Parathyroid adenoma (tissue), 2 donors: ENCODE results near the gene SH2D1A.
"Not testable (repeated sequence)": the region's sequence is repeated elsewhere in the genome, so short reads cannot be mapped to it uniquely, and the experiment has no call there.

Source experiments
- H2AFZ ChIP-seq: fragments of 300-600 bp; sonication (generic); one replicate; pipeline ENCODE4 v1.7.0; 2017; ENCODE audit warnings: antibody characterized with exemption, mild to moderate bottlenecking
- H3K27ac ChIP-seq: fragments of 300-600 bp; sonication (generic); one replicate; pipeline ENCODE4 v1.7.0; 2017
- H3K27me3 ChIP-seq: fragments of 300-600 bp; sonication (generic); one replicate; pipeline ENCODE4 v1.7.0; 2017; ENCODE audit warnings: low read length; ENCODE audit not compliant: control insufficient read depth, insufficient read depth
- H3K36me3 ChIP-seq: fragments of 300-600 bp; sonication (generic); one replicate; pipeline ENCODE4 v1.7.0; 2017; ENCODE audit warnings: low read length; ENCODE audit not compliant: control insufficient read depth, insufficient read depth
- H3K4me1 ChIP-seq: fragments of 300-600 bp; sonication (generic); one replicate; pipeline ENCODE4 v1.7.0; 2017; ENCODE audit warnings: control low read depth
- H3K4me2 ChIP-seq: fragments of 300-600 bp; sonication (generic); one replicate; pipeline ENCODE4 v1.7.0; 2017; ENCODE audit warnings: low read length
- H3K4me3 ChIP-seq: fragments of 300-600 bp; sonication (generic); one replicate; pipeline ENCODE4 v1.7.0; 2017; ENCODE audit warnings: low read depth, low read length
- H3K79me2 ChIP-seq: fragments of 300-600 bp; sonication (generic); one replicate; pipeline ENCODE4 v1.7.0; 2017; ENCODE audit warnings: control low read depth
- H3K9ac ChIP-seq: fragments of 300-600 bp; sonication (generic); one replicate; pipeline ENCODE4 v1.7.0; 2017; ENCODE audit warnings: mild to moderate bottlenecking
- H3K9me3 ChIP-seq: fragments of 300-600 bp; sonication (generic); one replicate; pipeline ENCODE4 v1.7.0; 2017; ENCODE audit warnings: low read length; ENCODE audit not compliant: control insufficient read depth
- TF ChIP-seq, protein P1 (sequence below): fragments of 300-600 bp; sonication (generic); IDR thresholded peaks from one replicate; pipeline ENCODE4 v1.7.0; 2017; ENCODE audit warnings: antibody characterized with exemption, mild to moderate bottlenecking
- donor health status: primary hyperparathyroidism.

The SH2D1A gene

DNA sequence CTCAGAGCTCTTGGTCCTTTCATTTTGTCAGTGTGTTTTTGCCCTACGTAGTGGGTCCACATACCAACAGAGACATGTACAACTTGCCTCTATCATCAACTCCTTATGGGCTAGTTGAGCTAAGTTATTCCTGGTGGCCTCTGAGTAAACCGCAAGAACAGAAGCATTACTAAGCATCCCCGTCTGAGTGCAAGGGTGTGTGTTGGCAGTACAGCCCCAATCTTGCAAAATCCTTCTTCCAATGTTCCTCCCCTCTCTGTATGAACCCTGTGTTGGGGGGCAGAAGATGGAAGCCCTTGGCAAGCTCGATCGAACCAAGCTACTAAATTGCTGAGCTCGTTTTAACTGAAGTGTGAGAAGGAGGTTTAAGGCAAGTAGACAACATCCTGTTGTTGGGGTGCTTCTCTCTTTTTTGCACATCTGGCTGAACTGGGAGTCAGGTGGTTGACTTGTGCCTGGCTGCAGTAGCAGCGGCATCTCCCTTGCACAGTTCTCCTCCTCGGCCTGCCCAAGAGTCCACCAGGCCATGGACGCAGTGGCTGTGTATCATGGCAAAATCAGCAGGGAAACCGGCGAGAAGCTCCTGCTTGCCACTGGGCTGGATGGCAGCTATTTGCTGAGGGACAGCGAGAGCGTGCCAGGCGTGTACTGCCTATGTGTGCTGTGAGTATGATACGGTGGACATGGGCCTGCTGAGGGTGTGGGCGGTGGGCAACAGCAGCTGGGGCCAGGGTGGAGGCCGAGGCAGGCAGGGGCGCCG, at the start of gene SH2D1A:
Gene SH2D1A (plus strand): TSS at position 447 of the 760 bp plus-strand sequence. CDS start 80 bp downstream, at position 527.
- Histone ChIP-seq H3K36me3 (no peaks in the 10 kb centered on the region), H3K9me3 (no peaks in the 10 kb centered on the region), H3K4me2 (no peak within 1 kb of the TSS), H3K9ac (no peak within 1 kb of the TSS), H3K79me2 (no peaks in the 10 kb centered on the region), H3K4me1 (no peaks in the 10 kb centered on the region), H3K27ac (no peak within 1 kb of the TSS), H3K4me3 (no peak within 1 kb of the TSS), H3K27me3 (no peaks in the 10 kb centered on the region), H2AFZ (no peak within 1 kb of the TSS)
- TF ChIP-seq, protein P1, sequence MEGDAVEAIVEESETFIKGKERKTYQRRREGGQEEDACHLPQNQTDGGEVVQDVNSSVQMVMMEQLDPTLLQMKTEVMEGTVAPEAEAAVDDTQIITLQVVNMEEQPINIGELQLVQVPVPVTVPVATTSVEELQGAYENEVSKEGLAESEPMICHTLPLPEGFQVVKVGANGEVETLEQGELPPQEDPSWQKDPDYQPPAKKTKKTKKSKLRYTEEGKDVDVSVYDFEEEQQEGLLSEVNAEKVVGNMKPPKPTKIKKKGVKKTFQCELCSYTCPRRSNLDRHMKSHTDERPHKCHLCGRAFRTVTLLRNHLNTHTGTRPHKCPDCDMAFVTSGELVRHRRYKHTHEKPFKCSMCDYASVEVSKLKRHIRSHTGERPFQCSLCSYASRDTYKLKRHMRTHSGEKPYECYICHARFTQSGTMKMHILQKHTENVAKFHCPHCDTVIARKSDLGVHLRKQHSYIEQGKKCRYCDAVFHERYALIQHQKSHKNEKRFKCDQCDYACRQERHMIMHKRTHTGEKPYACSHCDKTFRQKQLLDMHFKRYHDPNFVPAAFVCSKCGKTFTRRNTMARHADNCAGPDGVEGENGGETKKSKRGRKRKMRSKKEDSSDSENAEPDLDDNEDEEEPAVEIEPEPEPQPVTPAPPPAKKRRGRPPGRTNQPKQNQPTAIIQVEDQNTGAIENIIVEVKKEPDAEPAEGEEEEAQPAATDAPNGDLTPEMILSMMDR: no peak

DNA sequence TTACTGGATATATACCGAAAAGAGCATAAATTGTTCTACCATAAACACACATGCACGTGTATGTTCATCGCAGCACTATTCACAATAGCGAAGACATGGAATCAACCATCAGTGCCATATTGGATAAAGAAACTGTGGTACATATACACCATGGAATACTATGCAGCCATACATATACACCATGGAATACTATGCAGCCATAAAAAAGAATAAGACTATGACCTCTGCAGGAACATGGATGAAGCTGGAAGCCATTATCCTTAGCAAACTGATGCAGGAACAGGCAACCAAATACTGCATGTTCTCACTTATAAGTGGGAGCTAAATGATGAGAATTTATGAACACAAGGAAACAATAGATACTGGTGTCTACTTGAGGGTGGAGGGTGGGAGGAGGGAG, 47.0 kb upstream of the SH2D1A start:
- not testable (repeated sequence) for H3K27me3 ChIP-seq, H3K9me3 ChIP-seq, H3K27ac ChIP-seq, H2AFZ ChIP-seq, H3K4me2 ChIP-seq, H3K9ac ChIP-seq, H3K36me3 ChIP-seq, H3K4me1 ChIP-seq, H3K79me2 ChIP-seq, H3K4me3 ChIP-seq

DNA sequence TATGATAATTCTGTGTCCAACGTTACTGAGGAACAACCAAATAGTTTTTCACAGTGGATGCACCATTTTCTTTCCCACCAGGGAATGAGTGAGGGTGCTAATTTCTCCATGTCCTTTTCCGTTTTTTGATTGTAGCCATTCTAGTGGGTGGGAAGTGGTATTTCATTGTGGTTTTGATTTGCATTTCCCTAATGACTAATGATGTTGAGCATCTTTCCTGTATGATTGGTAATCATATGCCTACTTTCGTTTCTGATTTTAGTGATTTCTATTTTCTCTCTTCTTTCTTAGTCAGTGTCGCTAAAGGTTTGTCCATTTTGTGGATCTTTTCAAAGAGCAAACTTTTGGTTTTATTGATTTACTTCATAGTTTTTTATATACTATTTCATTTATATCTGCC, 46.0 kb upstream of the SH2D1A start:
- H3K9me3 ChIP-seq: no peaks in the 10 kb centered on the region
- no peak overlapping the region for H3K4me2 ChIP-seq
- H3K4me1 ChIP-seq: no peaks in the 10 kb centered on the region
- TF ChIP-seq, protein P1: no peak
- H3K4me3 ChIP-seq: no peak overlapping the region
- H3K79me2 ChIP-seq: no peaks in the 10 kb centered on the region
- H3K36me3 ChIP-seq: no peaks in the 10 kb centered on the region
- H2AFZ ChIP-seq: no peak overlapping the region
- H3K27me3 ChIP-seq: no peaks in the 10 kb centered on the region
- H3K27ac ChIP-seq: no peak overlapping the region
- no peak overlapping the region for H3K9ac ChIP-seq

DNA sequence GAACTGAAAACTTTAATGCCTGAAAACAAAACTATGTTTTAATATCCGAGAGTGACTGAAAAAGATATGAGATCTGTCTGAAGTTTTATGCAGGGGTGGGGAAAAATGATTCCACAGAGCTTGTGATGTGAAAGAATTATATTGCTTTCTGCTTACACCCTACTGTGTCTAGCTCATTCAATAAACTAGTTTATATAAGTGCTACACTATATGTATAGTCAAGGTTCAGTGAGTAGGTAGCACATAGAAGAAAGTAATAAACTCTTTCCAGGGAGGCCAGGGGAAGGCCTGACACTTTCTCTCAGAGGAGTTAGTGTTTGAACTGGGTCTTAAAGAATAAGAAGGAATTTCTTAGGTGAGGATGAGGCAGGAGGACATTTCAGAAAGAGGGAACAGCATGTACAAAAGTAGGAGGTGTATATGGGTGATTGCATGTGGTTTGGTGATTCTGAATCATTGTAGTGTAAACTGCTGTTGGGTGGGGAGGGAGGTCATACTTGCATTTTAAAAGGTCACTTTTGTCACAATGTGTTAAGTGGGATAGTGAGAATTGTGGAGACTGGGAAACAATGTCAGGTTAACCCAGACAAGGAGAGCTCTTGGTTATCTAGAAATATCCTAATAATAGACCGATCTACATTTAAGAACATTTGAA, 39.0 kb upstream of the SH2D1A start:
- TF ChIP-seq, protein P1: no peak
- no peak overlapping the region for H3K4me3 ChIP-seq
- no peaks in the 10 kb centered on the region for H3K36me3 ChIP-seq
- no peak overlapping the region for H2AFZ ChIP-seq
- no peaks in the 10 kb centered on the region for H3K27me3 ChIP-seq
- no peak overlapping the region for H3K27ac ChIP-seq
- H3K4me1 ChIP-seq: no peaks in the 10 kb centered on the region
- H3K9ac ChIP-seq: no peak overlapping the region
- no peaks in the 10 kb centered on the region for H3K9me3 ChIP-seq
- no peaks in the 10 kb centered on the region for H3K79me2 ChIP-seq
- H3K4me2 ChIP-seq: no peak overlapping the region

DNA sequence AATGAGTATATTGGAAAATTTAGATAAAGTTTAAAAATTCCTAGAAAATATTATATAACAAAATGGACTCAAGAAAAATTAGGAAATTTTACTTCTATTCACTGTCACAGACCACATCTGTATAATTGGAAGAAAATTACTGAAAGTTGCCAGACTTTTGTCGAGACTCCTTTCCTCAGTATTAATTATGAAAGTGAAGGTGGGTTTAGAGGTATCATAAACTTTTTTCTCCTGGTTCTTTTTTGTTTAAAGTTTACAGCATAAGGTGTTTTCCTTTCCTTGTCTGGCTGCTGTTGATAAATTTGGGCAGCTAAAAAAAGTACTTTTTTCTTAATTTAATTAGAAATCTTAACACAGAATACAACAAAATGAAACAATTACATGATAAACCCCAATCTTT, 20.6 kb upstream of the SH2D1A start:
- H3K4me3 ChIP-seq: no peak overlapping the region
- TF ChIP-seq, protein P1: no peak
- H3K9me3 ChIP-seq: no peaks in the 10 kb centered on the region

More for the DNA sequence above, 20.6 kb upstream of the SH2D1A start:
- H2AFZ ChIP-seq: no peak overlapping the region
- no peaks in the 10 kb centered on the region for H3K4me1 ChIP-seq
- no peaks in the 10 kb centered on the region for H3K27me3 ChIP-seq
- no peak overlapping the region for H3K9ac ChIP-seq
- H3K36me3 ChIP-seq: no peaks in the 10 kb centered on the region
- no peaks in the 10 kb centered on the region for H3K79me2 ChIP-seq
- no peak overlapping the region for H3K27ac ChIP-seq
- H3K4me2 ChIP-seq: no peak overlapping the region
